H9 (cell line): ENCODE data around the gene RO60. TPM values are rescaled to one million over a fixed set of nuclear protein-coding genes. Genes with fewer than 3 reads are reported as not detected.

ENCODE experiments used
- DNase-seq: peaks from one replicate; pipeline ENCODE4 v3.0.0-alpha.2; 2017
- H2AFZ ChIP-seq: one replicate; pipeline ENCODE4 v1.6.1; 2013; ENCODE audit warnings: mild to moderate bottlenecking, low read length, control low read depth, moderate library complexity
- H2AK5ac ChIP-seq: 2 replicates; pipeline ENCODE4 v1.6.1; 2013; ENCODE audit warnings: low read length, control low read depth, mixed read lengths; ENCODE audit not compliant: insufficient read length
- H2BK120ac ChIP-seq: one replicate; pipeline ENCODE4 v1.6.1; 2013; ENCODE audit warnings: low read depth, mild to moderate bottlenecking, low read length, control low read depth, inconsistent platforms; ENCODE audit not compliant: poor library complexity, severe bottlenecking
- H2BK12ac ChIP-seq: 2 replicates; pipeline ENCODE4 v1.6.1; 2013; ENCODE audit warnings: low read length, control low read depth, mixed read lengths, low read depth; ENCODE audit not compliant: insufficient read length
- H2BK15ac ChIP-seq: 2 replicates; pipeline ENCODE4 v1.6.1; 2013; ENCODE audit warnings: low read depth, low read length, control low read depth
- H2BK20ac ChIP-seq: one replicate; pipeline ENCODE4 v1.6.1; 2013; ENCODE audit warnings: low read depth, mild to moderate bottlenecking, low read length, control low read depth, inconsistent platforms; ENCODE audit not compliant: poor library complexity, severe bottlenecking
- H2BK5ac ChIP-seq: 2 replicates; pipeline ENCODE4 v1.6.1; 2013; ENCODE audit warnings: low read length, control low read depth, mixed read lengths; ENCODE audit not compliant: insufficient read length
- H3K14ac ChIP-seq: 2 replicates; pipeline ENCODE4 v1.6.1; 2013; ENCODE audit warnings: low read length, control low read depth; ENCODE audit not compliant: insufficient read depth
- H3K18ac ChIP-seq: 2 replicates; pipeline ENCODE4 v1.6.1; 2013; ENCODE audit warnings: low read depth, mild to moderate bottlenecking, mixed read lengths, low read length, control low read depth; ENCODE audit not compliant: insufficient read length
- H3K23ac ChIP-seq: 2 replicates; pipeline ENCODE4 v1.6.1; 2013; ENCODE audit warnings: low read length, control low read depth, mixed read lengths, low read depth; ENCODE audit not compliant: insufficient read length
- H3K23me2 ChIP-seq: 2 replicates; pipeline ENCODE4 v1.6.1; 2013; ENCODE audit warnings: low read depth, mild to moderate bottlenecking, mixed read lengths, low read length, control low read depth; ENCODE audit not compliant: insufficient read length, poor library complexity, severe bottlenecking
- H3K27ac ChIP-seq: 2 replicates; pipeline ENCODE4 v1.5.1; 2013; ENCODE audit warnings: low read length, control low read depth, mixed read lengths, low read depth; ENCODE audit not compliant: insufficient read length
- H3K27me3 ChIP-seq: 2 replicates; pipeline ENCODE4 v1.6.1; 2013; ENCODE audit warnings: low read length, control low read depth, inconsistent platforms; ENCODE audit not compliant: insufficient read depth
- H3K4ac ChIP-seq: 2 replicates; pipeline ENCODE4 v1.6.1; 2013; ENCODE audit warnings: low read depth, mild to moderate bottlenecking, control low read depth, inconsistent platforms, low read length, moderate library complexity
- H3K4me1 ChIP-seq: 2 replicates; pipeline ENCODE4 v1.6.1; 2013; ENCODE audit warnings: low read length, control low read depth, inconsistent platforms; ENCODE audit not compliant: insufficient read depth
- H3K4me2 ChIP-seq: 2 replicates; pipeline ENCODE4 v1.6.1; 2013; ENCODE audit warnings: low read length, control low read depth, mixed read lengths; ENCODE audit not compliant: insufficient read length, insufficient read depth
- H3K56ac ChIP-seq: 2 replicates; pipeline ENCODE4 v1.6.1; 2013; ENCODE audit warnings: low read depth, mild to moderate bottlenecking, mixed read lengths, low read length, control low read depth; ENCODE audit not compliant: insufficient read length
- H3K79me1 ChIP-seq: 2 replicates; pipeline ENCODE4 v1.6.1; 2013; ENCODE audit warnings: low read depth, mild to moderate bottlenecking, moderate library complexity, low read length, control low read depth, inconsistent platforms; ENCODE audit not compliant: insufficient read depth, poor library complexity, severe bottlenecking
- H3K79me2 ChIP-seq: 2 replicates; pipeline ENCODE4 v1.6.1; 2013; ENCODE audit warnings: low read length, control low read depth, inconsistent platforms; ENCODE audit not compliant: insufficient read depth
- H3K9ac ChIP-seq: 2 replicates; pipeline ENCODE4 v1.6.1; 2013; ENCODE audit warnings: low read length, control low read depth, mixed read lengths; ENCODE audit not compliant: insufficient read length; ENCODE audit errors: extremely low read depth
- H3K9me3 ChIP-seq: one replicate; pipeline ENCODE4 v1.6.1; 2013; ENCODE audit warnings: low read depth, low read length, inconsistent platforms; ENCODE audit not compliant: control insufficient read depth
- H3T11ph ChIP-seq: one replicate; pipeline ENCODE4 v1.6.1; 2013; ENCODE audit warnings: mild to moderate bottlenecking, low read length, control low read depth, inconsistent platforms
- H4K20me1 ChIP-seq: one replicate; pipeline ENCODE4 v1.6.1; 2013; ENCODE audit not compliant: control insufficient read depth, insufficient read length, insufficient read depth
- H4K5ac ChIP-seq: 2 replicates; pipeline ENCODE4 v1.6.1; 2013; ENCODE audit warnings: low read depth, mild to moderate bottlenecking, mixed read lengths, low read length, control low read depth; ENCODE audit not compliant: insufficient read length
- H4K8ac ChIP-seq: replicated peaks from 2 replicates; pipeline ENCODE4 v1.6.1; 2013; ENCODE audit warnings: low read length, control low read depth, mixed read lengths, low read depth; ENCODE audit not compliant: insufficient read length
- H4K91ac ChIP-seq: 2 replicates; pipeline ENCODE4 v1.6.1; 2013; ENCODE audit warnings: low read depth, mild to moderate bottlenecking, moderate library complexity, mixed read lengths, low read length, control low read depth; ENCODE audit not compliant: insufficient read length
- H3K27ac Mint-ChIP-seq, 3 experiments: 2 replicates in 2 of 3; 3 replicates in 1 of 3; pipeline ENCODE4 v1.8.0; 2020 to 2021; ENCODE audit warnings: mixed read lengths in 3 of 3, mild to moderate bottlenecking in 1 of 3, moderate library complexity in 1 of 3
- H3K27me3 Mint-ChIP-seq: 2 replicates; pipeline ENCODE4 v1.8.0; 2021; ENCODE audit warnings: low read depth, mild to moderate bottlenecking, moderate library complexity, mixed read lengths
- H3K36me3 Mint-ChIP-seq, 3 experiments: 2 replicates in 2 of 3; 3 replicates in 1 of 3; pipeline ENCODE4 v1.8.0; 2020 to 2021; ENCODE audit warnings: low read depth in 3 of 3, mixed read lengths in 3 of 3; ENCODE audit not compliant: insufficient read depth in 1 of 3
- H3K4me1 Mint-ChIP-seq, 2 experiments: 2 replicates each; pipeline ENCODE4 v1.8.0; 2020; ENCODE audit warnings: mixed read lengths in 2 of 2
- H3K4me3 Mint-ChIP-seq, 2 experiments: 2 replicates in 1 of 2; 3 replicates in 1 of 2; pipeline ENCODE4 v1.8.0; 2020 to 2021; ENCODE audit warnings: mild to moderate bottlenecking in 2 of 2, mixed read lengths in 2 of 2, moderate library complexity in 1 of 2
- H3K9me3 Mint-ChIP-seq, 2 experiments: 2 replicates in 1 of 2; 3 replicates in 1 of 2; pipeline ENCODE4 v1.8.0; 2020; ENCODE audit warnings: mild to moderate bottlenecking in 2 of 2, mixed read lengths in 2 of 2, moderate library complexity in 1 of 2
- WGBS: extraction: QIAGEN DNeasy Blood & Tissue Kit; methylation state at CpG from one replicate; pipeline ENCODE4 v1.1.7; 2013; ENCODE audit warnings: missing lambda C conversion rate, low lambda C conversion rate, mixed read lengths; ENCODE audit not compliant: insufficient read length; ENCODE audit errors: extremely low coverage; 5-methylcytosine and 5-hydroxymethylcytosine counted together
- total RNA-seq: library from RNA; stranded (reverse); gene quantifications from 2 replicates; pipeline ENCODE4 v1.2.1, GENCODE V29; 2021
- TF ChIP-seq, protein P1 (sequence below): fragments of 200-600 bp; sonication (generic); conservative IDR thresholded peaks from 3 replicates; pipeline ENCODE4 v1.8.0; 2021; ENCODE audit warnings: antibody characterized with exemption, mild to moderate bottlenecking

Gene RO60
- total RNA-seq, 1 experiment from 2014 or later: 84.7 TPM

DNA sequence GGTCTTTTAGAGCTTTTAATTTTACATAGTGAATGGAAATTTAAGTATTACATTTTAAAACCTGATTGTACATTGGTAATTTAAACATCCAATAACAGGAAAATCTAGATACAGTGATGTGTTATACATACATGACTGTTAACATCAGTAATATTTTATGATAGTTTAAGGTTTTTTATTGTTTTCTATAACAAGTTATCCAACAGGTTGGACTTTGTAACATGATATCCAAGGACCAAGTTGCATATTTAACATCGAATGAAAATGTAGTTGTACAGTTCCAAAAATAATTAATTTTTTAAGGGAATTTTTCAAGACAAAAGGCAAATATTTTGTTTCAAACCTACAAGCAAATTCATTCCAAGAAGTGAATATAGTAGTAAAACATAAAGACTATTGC, 31.5 kb downstream of the RO60 start:
- Mint-ChIP-seq H3K4me3 (no peak overlapping the region), H3K9me3 (no peaks in the 10 kb centered on the region), H3K4me1 (no peaks in the 10 kb centered on the region), H3K27ac (no peak overlapping the region), H3K27me3 (no peaks in the 10 kb centered on the region), H3K36me3 (peaks cover 0 to 8% (median 0%) of the 10 kb centered on the region in 3 experiments; a peak in 2 of 7 replicates)
- Histone ChIP-seq H3K9me3 (no peaks in the 10 kb centered on the region), H2BK20ac (no peak overlapping the region), H3K4me1 (no peaks in the 10 kb centered on the region), H4K5ac (no peak overlapping the region), H3K56ac (no peak overlapping the region), H4K91ac (no peak overlapping the region), H3K4me2 (no peak overlapping the region), H2BK15ac (no peak overlapping the region), H4K20me1 (no peaks in the 10 kb centered on the region), H2BK12ac (no peak overlapping the region), H4K8ac (no peak overlapping the region), H3K18ac (no peak overlapping the region), H2BK5ac (no peak overlapping the region), H3K79me1 (no peaks in the 10 kb centered on the region), H2AFZ (no peak overlapping the region), H3K14ac (no peak overlapping the region), H3K4ac (no peak overlapping the region), H3K27ac (no peak overlapping the region), H3K9ac (no peak overlapping the region), H3K27me3 (no peaks in the 10 kb centered on the region), H3K23me2 (no peaks in the 10 kb centered on the region), H3T11ph (no peak overlapping the region), H3K23ac (no peak overlapping the region), H2AK5ac (no peak overlapping the region), H2BK120ac (no peak overlapping the region), H3K79me2 (no peaks in the 10 kb centered on the region)
- no CpG with 5 or more reads among the region's 1 CpG for WGBS
- TF ChIP-seq, protein P1, sequence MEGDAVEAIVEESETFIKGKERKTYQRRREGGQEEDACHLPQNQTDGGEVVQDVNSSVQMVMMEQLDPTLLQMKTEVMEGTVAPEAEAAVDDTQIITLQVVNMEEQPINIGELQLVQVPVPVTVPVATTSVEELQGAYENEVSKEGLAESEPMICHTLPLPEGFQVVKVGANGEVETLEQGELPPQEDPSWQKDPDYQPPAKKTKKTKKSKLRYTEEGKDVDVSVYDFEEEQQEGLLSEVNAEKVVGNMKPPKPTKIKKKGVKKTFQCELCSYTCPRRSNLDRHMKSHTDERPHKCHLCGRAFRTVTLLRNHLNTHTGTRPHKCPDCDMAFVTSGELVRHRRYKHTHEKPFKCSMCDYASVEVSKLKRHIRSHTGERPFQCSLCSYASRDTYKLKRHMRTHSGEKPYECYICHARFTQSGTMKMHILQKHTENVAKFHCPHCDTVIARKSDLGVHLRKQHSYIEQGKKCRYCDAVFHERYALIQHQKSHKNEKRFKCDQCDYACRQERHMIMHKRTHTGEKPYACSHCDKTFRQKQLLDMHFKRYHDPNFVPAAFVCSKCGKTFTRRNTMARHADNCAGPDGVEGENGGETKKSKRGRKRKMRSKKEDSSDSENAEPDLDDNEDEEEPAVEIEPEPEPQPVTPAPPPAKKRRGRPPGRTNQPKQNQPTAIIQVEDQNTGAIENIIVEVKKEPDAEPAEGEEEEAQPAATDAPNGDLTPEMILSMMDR: no peak
- DNase-seq: no peak
